SK-N-SH (cell line): ENCODE measurements around the gene MYH6. TPM values are rescaled to one million over a fixed set of nuclear protein-coding genes. Genes with fewer than 3 reads are reported as not detected.

ENCODE experiments used
- CTCF ChIA-PET: fragments of 300-600, 350-600 bp; formaldehyde crosslinking; extraction: SDS; loops from one replicate; lab custom pipeline; 2021; lab: Yijun Ruan, JAX
- POLR2A ChIA-PET: fragments of 350-600 bp; sonication (Branson Sonifier 250); formaldehyde crosslinking; extraction: SDS; loops from one replicate; lab custom pipeline; 2020; ENCODE audit warnings: antibody characterized with exemption, inconsistent platforms; lab: Yijun Ruan, JAX
- DNase-seq: peaks from one replicate; pipeline ENCODE4 v3.0.0; 2012
- H2AFZ ChIP-seq: fragments of 200-600 bp; sonication (generic); 2 replicates; pipeline ENCODE4 v1.8.1; 2016; ENCODE audit warnings: antibody characterized with exemption, mild to moderate bottlenecking, low read depth
- H3F3A ChIP-seq: fragments of 200-600 bp; sonication (generic); replicated peaks from 2 replicates; pipeline ENCODE3; 2016; ENCODE audit warnings: antibody characterized with exemption, mild to moderate bottlenecking; ENCODE audit not compliant: insufficient read depth
- H3K27ac ChIP-seq, 2 experiments: fragments of 200-500 bp in 1 of 2; fragments of 200-600 bp in 1 of 2; sonication (Bioruptor generic) in 1 of 2; sonication (generic), shearing (Covaris generic) in 1 of 2; 2 replicates each; pipeline versions ENCODE4 v1.5.1 to v1.6.1; 2014 to 2016; ENCODE audit warnings: low read depth in 2 of 2, inconsistent platforms in 1 of 2, low read length in 1 of 2, mild to moderate bottlenecking in 1 of 2, mixed read lengths in 1 of 2
- H3K27me3 ChIP-seq: fragments of 200-600 bp; sonication (generic), shearing (Covaris generic); 2 replicates; pipeline ENCODE4 v1.6.1; 2016; ENCODE audit warnings: mixed run types; ENCODE audit not compliant: insufficient read depth
- H3K36me3 ChIP-seq, 2 experiments: fragments of 200-500 bp in 1 of 2; fragments of 200-600 bp in 1 of 2; sonication (Bioruptor generic) in 1 of 2; sonication (generic) in 1 of 2; replicated peaks in 1 of 2; 2 replicates each; pipeline versions ENCODE3 to v1.5.1; 2014 to 2016; ENCODE audit warnings: low read length in 1 of 2, mild to moderate bottlenecking in 1 of 2; ENCODE audit not compliant: insufficient read depth in 2 of 2, control insufficient read depth in 1 of 2
- H3K4me1 ChIP-seq, 2 experiments: fragments of 200-500 bp in 1 of 2; fragments of 200-600 bp in 1 of 2; sonication (Bioruptor generic) in 1 of 2; sonication (generic), shearing (Covaris generic) in 1 of 2; 2 replicates each; pipeline versions ENCODE4 v1.5.1 to v1.6.1; 2014 to 2016; ENCODE audit warnings: low read depth in 1 of 2, low read length in 1 of 2, mixed run types in 1 of 2; ENCODE audit not compliant: insufficient read depth in 2 of 2, control insufficient read depth in 1 of 2
- H3K4me2 ChIP-seq: fragments of 200-600 bp; sonication (generic), shearing (Covaris generic); 2 replicates; pipeline ENCODE4 v1.6.1; 2017; ENCODE audit warnings: mixed run types
- H3K4me3 ChIP-seq, 2 experiments: fragments of 200-500 bp in 1 of 2; fragments of 200-600 bp in 1 of 2; sonication (Bioruptor generic) in 1 of 2; sonication (generic), shearing (Covaris generic) in 1 of 2; 2 replicates each; pipeline versions ENCODE4 v1.5.1 to v1.8.1; 2014 to 2016; ENCODE audit warnings: low read depth in 2 of 2, inconsistent platforms in 1 of 2, low read length in 1 of 2, mild to moderate bottlenecking in 1 of 2, mixed read lengths in 1 of 2, moderate library complexity in 1 of 2
- H3K79me2 ChIP-seq: fragments of 200-600 bp; sonication (generic); 2 replicates; pipeline ENCODE4 v1.8.1; 2017; ENCODE audit warnings: mild to moderate bottlenecking; ENCODE audit not compliant: insufficient read depth
- H3K9ac ChIP-seq: fragments of 200-600 bp; sonication (generic); 2 replicates; pipeline ENCODE4 v1.6.1; 2017; ENCODE audit warnings: mixed run types
- H3K9me2 ChIP-seq: fragments of 200-600 bp; sonication (generic); 2 replicates; pipeline ENCODE4 v1.6.1; 2017; ENCODE audit warnings: mixed run types
- H3K9me3 ChIP-seq: fragments of 200-600 bp; sonication (generic); 2 replicates; pipeline ENCODE4 v1.6.1; 2017; ENCODE audit warnings: mixed run types, mild to moderate bottlenecking, moderate library complexity
- H4K20me1 ChIP-seq: fragments of 200-600 bp; sonication (generic); 2 replicates; pipeline ENCODE4 v1.6.1; 2017; ENCODE audit warnings: mild to moderate bottlenecking, mixed run types; ENCODE audit not compliant: insufficient read depth
- CHD2 ChIP-seq: fragments of 150-350 bp; IDR thresholded peaks from 2 replicates; pipeline ENCODE4 v1.6.1; 2018; ENCODE audit warnings: low read length; ENCODE audit not compliant: partially characterized antibody
- EP300 ChIP-seq, 2 experiments: IDR thresholded peaks; 2 replicates each; pipeline versions ENCODE4 v1.4.0 to v1.6.1; 2012; ENCODE audit warnings: borderline replicate concordance in 1 of 2, low read depth in 1 of 2, low read length in 1 of 2
- FOSL2 ChIP-seq: IDR thresholded peaks from 2 replicates; pipeline ENCODE4 v1.4.0; 2012; ENCODE audit warnings: low read depth, mild to moderate bottlenecking, moderate library complexity, borderline replicate concordance
- GATA2 ChIP-seq: sonication (generic); formaldehyde crosslinking; IDR thresholded peaks from 2 replicates; pipeline ENCODE4 v1.5.0; 2020; ENCODE audit warnings: mild to moderate bottlenecking, missing genetic modification reagents
- JUND ChIP-seq: IDR thresholded peaks from 2 replicates; pipeline ENCODE4 v1.4.0; 2012
- MEF2A ChIP-seq: IDR thresholded peaks from 2 replicates; pipeline ENCODE4 v1.4.0; 2012; ENCODE audit warnings: low read depth, borderline replicate concordance
- NFIC ChIP-seq: IDR thresholded peaks from 2 replicates; pipeline ENCODE4 v1.4.0; 2012; ENCODE audit warnings: borderline replicate concordance
- PBX3 ChIP-seq: IDR thresholded peaks from 2 replicates; pipeline ENCODE4; 2012
- RXRA ChIP-seq: IDR thresholded peaks from 2 replicates; pipeline ENCODE4 v1.4.0; 2012; ENCODE audit warnings: low read depth, mild to moderate bottlenecking, borderline replicate concordance
- SIN3A ChIP-seq: IDR thresholded peaks from 2 replicates; pipeline ENCODE4 v1.6.1; 2012; ENCODE audit warnings: low read depth, mild to moderate bottlenecking, low read length, moderate library complexity, borderline replicate concordance
- TCF12 ChIP-seq: IDR thresholded peaks from 2 replicates; pipeline ENCODE4 v1.4.0; 2012
- USF1 ChIP-seq: IDR thresholded peaks from 2 replicates; pipeline ENCODE4 v1.4.0; 2012; ENCODE audit warnings: low read depth, borderline replicate concordance
- WGBS: methylation state at CpG from one replicate; pipeline ENCODE4 v1.1.6; 2017; ENCODE audit warnings: low lambda C conversion rate; 5-methylcytosine and 5-hydroxymethylcytosine counted together
- polyA plus RNA-seq, 3 experiments: library from polyadenylated mRNA; depleted of rRNA; stranded (reverse); fragments of >200 nt; gene quantifications; 2 replicates each; pipeline ENCODE4 v1.2.3, GENCODE V29; 2012

The MYH6 gene
- polyA plus RNA-seq, 1 of the 3 experiments (the other 2 are of a cell fraction), result not detected

- Histone ChIP-seq H3K4me1 (no peaks in the 10 kb centered on the region; a peak in 1 of 4 replicates), H3K79me2 (no peaks in the 10 kb centered on the region), H3K9me2 (no peaks in the 10 kb centered on the region), H3K9me3 (no peaks in the 10 kb centered on the region), H3F3A (no peaks in the 10 kb centered on the region), H3K4me3 (no peak overlapping the region), H4K20me1 (no peaks in the 10 kb centered on the region), H3K27me3 (no peaks in the 10 kb centered on the region; the same call in 1 of the 2 replicates), H3K4me2 (no peak overlapping the region), H2AFZ (no peak overlapping the region), H3K9ac (no peak overlapping the region), H3K36me3 (no peaks in the 10 kb centered on the region), H3K27ac (no peak overlapping the region)
- peak; percentile 49 for DNase-seq
- 9% methylated on average over 2 of the region's 2 CpGs for WGBS
- POLR2A ChIA-PET, result no interaction called here
- CTCF ChIA-PET, result interaction anchor here (1.3 kb wide), 1 partner anchor 50 kb away, joined by 3 read pairs; no protein-coding TSS in a partner anchor
- no peak for TF ChIP-seq TCF12
- no peak for TF ChIP-seq CHD2
- TF ChIP-seq EP300 (IDR thresholded peaks at IDR 0.05; ENCODE audit: borderline replicate concordance in 1 of 2, low read depth in 1 of 2, low read length in 1 of 2), result no peak
- TF ChIP-seq JUND, result no peak
- TF ChIP-seq MEF2A, result no peak
- no peak for TF ChIP-seq NFIC
- no peak for TF ChIP-seq SIN3A
Measured at GRCh38 chr14:23430723-23431085, 22.6 kb upstream of the MYH6 start.

GRCh38 chr14:23430016-23430722 is 22.1 kb upstream of the MYH6 start:
- no peaks in the 10 kb centered on the region for H3K9me2 ChIP-seq
- no peaks in the 10 kb centered on the region for H3F3A ChIP-seq
- 39% methylated on average over 9 of the region's 10 CpGs for WGBS
- TF ChIP-seq PBX3 (no peak), GATA2 (CRISPR knock-in tag) (no peak), FOSL2 (no peak), RXRA (no peak), USF1 (no peak)
- no peak overlapping the region for H2AFZ ChIP-seq
- no peak overlapping the region for H3K4me3 ChIP-seq
- H3K4me1 ChIP-seq, result no peaks in the 10 kb centered on the region; a peak in 1 of 4 replicates
- no peaks in the 10 kb centered on the region for H3K36me3 ChIP-seq
- no peak overlapping the region for H3K27ac ChIP-seq
- no peaks in the 10 kb centered on the region for H3K9me3 ChIP-seq
- peaks cover 2% of the 10 kb centered on the region; the same call in 1 of the 2 replicates for H3K27me3 ChIP-seq
- no peak for DNase-seq
- H3K4me2 ChIP-seq, result no peak overlapping the region
- ChIA-PET CTCF (interaction anchor here (1.3 kb wide), 1 partner anchor 50 kb away, joined by 3 read pairs; no protein-coding TSS in a partner anchor), POLR2A (no interaction called here)
- H4K20me1 ChIP-seq, result no peaks in the 10 kb centered on the region
- no peaks in the 10 kb centered on the region for H3K79me2 ChIP-seq
- no peak overlapping the region for H3K9ac ChIP-seq
